ENCODE results near the gene DTNBP1.

The DTNBP1 gene

GRCh38 chr6:15526212-15526701 lies 136.6 kb downstream of the DTNBP1 start:
- DNase-seq = no peak

GRCh38 chr6:15524861-15525401 lies 137.9 kb downstream of the DTNBP1 start:
- DNase-seq = no peak

- DNase-seq = no peak
These were observed 138.9 kb downstream of the DTNBP1 start for GRCh38 chr6:15523679-15524630.

- no peak for DNase-seq
These were observed 139.8 kb downstream of the DTNBP1 start for GRCh38 chr6:15522856-15523529.

GRCh38 chr6:15522427-15522826 lies 140.4 kb downstream of the DTNBP1 start:
- DNase-seq = no peak

- no peak for DNase-seq
These were observed 140.8 kb downstream of the DTNBP1 start for GRCh38 chr6:15522026-15522425.

GRCh38 chr6:15521582-15521981 lies 141.2 kb downstream of the DTNBP1 start:
- no peak for DNase-seq

- DNase-seq = no peak
These were observed 142.1 kb downstream of the DTNBP1 start for GRCh38 chr6:15520626-15521203.

GRCh38 chr6:15519681-15520080 lies 143.1 kb downstream of the DTNBP1 start:
- no peak for DNase-seq

- DNase-seq = no peak
These were observed 143.9 kb downstream of the DTNBP1 start for GRCh38 chr6:15518878-15519277.

GRCh38 chr6:15518057-15518456 lies 144.8 kb downstream of the DTNBP1 start:
- no peak for DNase-seq

- no peak for DNase-seq
These were observed 145.2 kb downstream of the DTNBP1 start for GRCh38 chr6:15517600-15517999.

- DNase-seq = no peak
These were observed 145.8 kb downstream of the DTNBP1 start for GRCh38 chr6:15516923-15517560.

- DNase-seq = no peak
These were observed 146.4 kb downstream of the DTNBP1 start for GRCh38 chr6:15516378-15516777.

GRCh38 chr6:15515660-15516375 lies 147.0 kb downstream of the DTNBP1 start:
- DNase-seq = no peak

- DNase-seq = no peak
These were observed 147.6 kb downstream of the DTNBP1 start for GRCh38 chr6:15515226-15515625.

- no peak for DNase-seq
These were observed 148.8 kb downstream of the DTNBP1 start for GRCh38 chr6:15513801-15514711.

GRCh38 chr6:15513131-15513771 lies 149.6 kb downstream of the DTNBP1 start:
- DNase-seq = no peak

GRCh38 chr6:15512721-15513120 lies 150.1 kb downstream of the DTNBP1 start:
- DNase-seq = no peak

GRCh38 chr6:15512126-15512525 lies 150.7 kb downstream of the DTNBP1 start:
- DNase-seq = no peak

Measured in activated CD4-positive, CD25-positive, alpha-beta regulatory T cell (primary cell).